ENCODE measurements around the gene SYCP2L.

GRCh38 chr6:10891960-10892359, 5.1 kb downstream of the SYCP2L start:
- TF ChIP-seq, protein P1, sequence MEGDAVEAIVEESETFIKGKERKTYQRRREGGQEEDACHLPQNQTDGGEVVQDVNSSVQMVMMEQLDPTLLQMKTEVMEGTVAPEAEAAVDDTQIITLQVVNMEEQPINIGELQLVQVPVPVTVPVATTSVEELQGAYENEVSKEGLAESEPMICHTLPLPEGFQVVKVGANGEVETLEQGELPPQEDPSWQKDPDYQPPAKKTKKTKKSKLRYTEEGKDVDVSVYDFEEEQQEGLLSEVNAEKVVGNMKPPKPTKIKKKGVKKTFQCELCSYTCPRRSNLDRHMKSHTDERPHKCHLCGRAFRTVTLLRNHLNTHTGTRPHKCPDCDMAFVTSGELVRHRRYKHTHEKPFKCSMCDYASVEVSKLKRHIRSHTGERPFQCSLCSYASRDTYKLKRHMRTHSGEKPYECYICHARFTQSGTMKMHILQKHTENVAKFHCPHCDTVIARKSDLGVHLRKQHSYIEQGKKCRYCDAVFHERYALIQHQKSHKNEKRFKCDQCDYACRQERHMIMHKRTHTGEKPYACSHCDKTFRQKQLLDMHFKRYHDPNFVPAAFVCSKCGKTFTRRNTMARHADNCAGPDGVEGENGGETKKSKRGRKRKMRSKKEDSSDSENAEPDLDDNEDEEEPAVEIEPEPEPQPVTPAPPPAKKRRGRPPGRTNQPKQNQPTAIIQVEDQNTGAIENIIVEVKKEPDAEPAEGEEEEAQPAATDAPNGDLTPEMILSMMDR (IDR thresholded peaks at IDR 0.05; ENCODE audit: insufficient read depth, low read length) = no peak
- TF ChIP-seq REST (IDR thresholded peaks at IDR 0.05; ENCODE audit: insufficient replicate concordance, low read depth) = no peak
- no peak for TF ChIP-seq POLR2AphosphoS5 (IDR thresholded peaks at IDR 0.05; ENCODE audit: low read depth)
